A673 (cell line): ENCODE data around the gene FAM228A. TPM values are rescaled to one million over a fixed set of nuclear protein-coding genes. Genes with fewer than 3 reads are reported as not detected.
A peak's percentile ranks its signal among the peaks of the same experiment; 100 is the strongest.

Experiments used
- BruUV-seq: library from RNA; stranded (reverse); fragments of 400-500 nt; replicated peaks from 2 replicates; lab custom pipeline; 2021; lab: Mats Ljungman, UMichigan
- CTCF ChIA-PET: fragments of 300-600 bp; sonication (Branson Sonifier 250); formaldehyde crosslinking; loops from one replicate; lab custom pipeline; 2022; ENCODE audit warnings: antibody characterized with exemption; lab: Charles Lee
- POLR2A ChIA-PET: fragments of 300-600 bp; sonication (Branson Sonifier 250); formaldehyde crosslinking; loops from one replicate; lab custom pipeline; 2022; ENCODE audit warnings: antibody characterized with exemption; ENCODE audit not compliant: low non-redundant PET; lab: Charles Lee
- DNase-seq: peaks from one replicate; pipeline ENCODE4 v3.0.0-alpha.2; 2015; ENCODE audit warnings: low spot score
- H3K27ac ChIP-seq: fragments of 200-600 bp; sonication (generic); 2 replicates; pipeline ENCODE4 v1.5.1; 2016; ENCODE audit warnings: mixed run types, low read depth, mild to moderate bottlenecking, mixed read lengths, antibody characterized with exemption, low read length; ENCODE audit not compliant: poor library complexity, severe bottlenecking
- H3K27me3 ChIP-seq: fragments of 200-600 bp; sonication (generic); replicated peaks from 2 replicates; pipeline ENCODE4 v1.6.1; 2017; ENCODE audit warnings: mixed run types, low read depth, mild to moderate bottlenecking, mixed read lengths, antibody characterized with exemption, low read length; ENCODE audit not compliant: insufficient read depth, poor library complexity
- H3K36me3 ChIP-seq: fragments of 200-600 bp; sonication (generic); 2 replicates; pipeline ENCODE4 v1.6.1; 2016; ENCODE audit warnings: mixed run types, mild to moderate bottlenecking, mixed read lengths, antibody characterized with exemption, low read length; ENCODE audit not compliant: insufficient read depth, poor library complexity, severe bottlenecking
- H3K4me1 ChIP-seq: fragments of 200-600 bp; sonication (generic); 2 replicates; pipeline ENCODE4 v1.6.1; 2017; ENCODE audit warnings: mixed run types, mild to moderate bottlenecking, mixed read lengths, antibody characterized with exemption, low read length; ENCODE audit not compliant: insufficient read depth, poor library complexity, severe bottlenecking
- H3K4me3 ChIP-seq: fragments of 200-600 bp; sonication (generic); 2 replicates; pipeline ENCODE4 v1.5.1; 2016; ENCODE audit warnings: low read depth, mixed run types, mild to moderate bottlenecking, mixed read lengths, low read length; ENCODE audit not compliant: poor library complexity, severe bottlenecking
- H3K9me3 ChIP-seq: fragments of 200-600 bp; sonication (generic); 2 replicates; pipeline ENCODE4 v1.6.1; 2016; ENCODE audit warnings: mixed run types, low read depth, mild to moderate bottlenecking, mixed read lengths, antibody characterized with exemption, low read length; ENCODE audit not compliant: poor library complexity, severe bottlenecking
- CTCF ChIP-seq: fragments of 300-800, 200-600 bp; sonication (generic); conservative IDR thresholded peaks from 2 replicates; pipeline ENCODE4 v1.5.1; 2017; ENCODE audit warnings: low read depth, mild to moderate bottlenecking, antibody characterized with exemption, low read length, moderate library complexity, mixed read lengths
- EZH2 ChIP-seq: fragments of 200-600 bp; sonication (generic); IDR thresholded peaks from 2 replicates; pipeline ENCODE4 v1.6.1; 2017; ENCODE audit warnings: borderline replicate concordance, low read depth, mild to moderate bottlenecking, mixed read lengths, antibody characterized with exemption, low read length; ENCODE audit not compliant: poor library complexity, severe bottlenecking
- intact Hi-C: fragments of 100-400 bp; cut with micrococcal nuclease; formaldehyde crosslinking; loops from one replicate; pipeline ENCODE4 v1.10.0; 2022; ENCODE audit not compliant: unreplicated experiment
- total RNA-seq: library from RNA; stranded (reverse); gene quantifications from 2 replicates; pipeline ENCODE4 v1.2.3, GENCODE V29; 2021

Gene FAM228A
- total RNA-seq, 1 experiment from 2014 or later: not detected

DNA sequence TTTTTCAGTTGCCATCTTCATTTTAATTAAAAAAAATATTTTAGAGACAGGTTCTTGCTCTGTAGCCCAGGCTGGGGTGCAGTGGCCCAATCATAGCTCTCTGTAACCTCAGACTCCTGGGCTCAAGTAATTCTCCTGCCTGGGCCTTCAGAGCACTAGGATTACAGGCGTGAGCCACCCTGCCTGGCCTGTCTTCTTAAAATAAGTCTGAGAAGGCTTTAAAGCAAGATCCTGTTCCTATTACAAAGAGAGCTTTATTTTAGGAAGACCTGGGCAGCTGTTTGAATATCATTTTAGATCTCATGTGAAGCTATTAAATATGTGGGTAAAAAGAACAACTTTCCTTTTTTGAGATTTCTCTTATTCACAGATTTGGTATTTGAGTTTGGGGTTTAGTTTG is 1.5 kb downstream of the FAM228A start:
- H3K27ac ChIP-seq: no peak overlapping the region
- intact Hi-C loops: no loop called here
- no peak overlapping the region for H3K4me3 ChIP-seq
- H3K36me3 ChIP-seq: no peaks in the 10 kb centered on the region
- no peaks in the 10 kb centered on the region for H3K27me3 ChIP-seq
- no peaks in the 10 kb centered on the region for H3K4me1 ChIP-seq
- ChIA-PET CTCF (no interaction called here), POLR2A (no interaction called here)
- no peak for TF ChIP-seq EZH2
- TF ChIP-seq CTCF: no peak
- H3K9me3 ChIP-seq: no peaks in the 10 kb centered on the region
- BruUV-seq: no TSS peak
- no peak for DNase-seq

GRCh38 chr2:24179683-24180082 is 4.8 kb downstream of the FAM228A start:
- H3K4me1 ChIP-seq: no peaks in the 10 kb centered on the region
- POLR2A ChIA-PET: no interaction called here
- no peak overlapping the region for H3K27ac ChIP-seq
- CTCF ChIA-PET: no interaction called here
- H3K9me3 ChIP-seq: no peaks in the 10 kb centered on the region
- TF ChIP-seq EZH2 (no peak), CTCF (no peak)
- no peak overlapping the region for H3K4me3 ChIP-seq
- intact Hi-C loops: no loop called here
- H3K27me3 ChIP-seq: no peaks in the 10 kb centered on the region
- H3K36me3 ChIP-seq: no peaks in the 10 kb centered on the region
- DNase-seq: no peak
- no TSS peak for BruUV-seq

GRCh38 chr2:24181849-24182248 is 7.0 kb downstream of the FAM228A start:
- DNase-seq: peak; percentile 24
- TF ChIP-seq CTCF: no peak
- TF ChIP-seq EZH2: no peak
- H3K27me3 ChIP-seq: no peaks in the 10 kb centered on the region
- CTCF ChIA-PET: no interaction called here
- POLR2A ChIA-PET: interaction anchor here (0.7 kb wide), 1 partner anchor 430 kb away, joined by 8 read pairs; no protein-coding TSS in a partner anchor
- H3K9me3 ChIP-seq: no peaks in the 10 kb centered on the region
- no peaks in the 10 kb centered on the region for H3K36me3 ChIP-seq
- H3K4me3 ChIP-seq: no peak overlapping the region
- no peaks in the 10 kb centered on the region for H3K4me1 ChIP-seq
- intact Hi-C loops: no loop called here
- H3K27ac ChIP-seq: no peak overlapping the region
- BruUV-seq: no TSS peak
